Measurements from ENCODE around the gene TM4SF1.
"Not testable (repeated sequence)": the region's sequence is repeated elsewhere in the genome, so short reads cannot be mapped to it uniquely, and the experiment has no call there.

Gene TM4SF1

DNA sequence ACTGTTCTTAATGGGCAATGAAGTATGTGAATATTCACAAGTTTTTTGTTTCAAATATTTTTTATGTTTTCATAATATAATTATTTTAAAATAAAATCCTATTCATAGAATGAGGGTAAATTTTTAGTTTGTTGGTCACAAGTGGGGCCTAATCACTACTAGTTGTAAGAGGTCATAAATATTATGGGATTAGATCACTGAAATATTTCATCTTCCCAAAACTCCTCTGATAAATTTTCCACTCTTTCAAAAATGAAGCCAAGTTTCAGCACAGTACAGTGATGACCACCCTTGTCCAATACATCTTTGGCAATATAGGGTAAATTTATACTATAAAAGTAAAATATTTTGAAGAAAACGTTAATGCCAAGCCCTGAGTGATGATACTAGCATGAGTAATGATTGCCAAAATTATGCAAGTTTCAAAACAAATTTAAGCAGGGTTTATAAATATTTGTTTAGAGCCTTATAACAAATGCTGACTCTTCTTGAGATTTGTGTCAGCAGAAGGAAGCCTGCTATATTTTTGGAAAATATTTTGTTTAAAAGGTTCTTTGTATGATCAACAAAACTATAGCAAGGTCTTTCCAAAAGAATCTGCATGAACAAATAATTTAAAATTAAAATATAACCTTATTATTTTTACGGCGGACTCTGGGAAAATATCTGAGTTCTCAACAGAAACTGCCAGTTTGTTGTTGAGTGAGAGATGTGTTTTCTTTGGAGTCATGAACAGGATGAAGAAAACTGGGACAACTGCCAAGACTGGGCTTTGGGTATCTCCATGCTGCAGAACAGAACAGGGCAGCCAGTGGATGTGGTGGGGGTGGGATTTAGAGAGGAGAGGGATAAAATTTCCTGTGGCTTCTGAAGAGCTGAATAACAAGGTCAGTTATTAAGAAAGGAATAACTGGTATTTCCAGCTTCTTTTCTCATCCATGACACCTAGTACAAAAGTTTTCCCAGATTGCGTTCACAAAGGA lies 17.9 kb upstream of the TM4SF1 start:
- no peak for DNase-seq (ENCODE audit: low spot score)

DNA sequence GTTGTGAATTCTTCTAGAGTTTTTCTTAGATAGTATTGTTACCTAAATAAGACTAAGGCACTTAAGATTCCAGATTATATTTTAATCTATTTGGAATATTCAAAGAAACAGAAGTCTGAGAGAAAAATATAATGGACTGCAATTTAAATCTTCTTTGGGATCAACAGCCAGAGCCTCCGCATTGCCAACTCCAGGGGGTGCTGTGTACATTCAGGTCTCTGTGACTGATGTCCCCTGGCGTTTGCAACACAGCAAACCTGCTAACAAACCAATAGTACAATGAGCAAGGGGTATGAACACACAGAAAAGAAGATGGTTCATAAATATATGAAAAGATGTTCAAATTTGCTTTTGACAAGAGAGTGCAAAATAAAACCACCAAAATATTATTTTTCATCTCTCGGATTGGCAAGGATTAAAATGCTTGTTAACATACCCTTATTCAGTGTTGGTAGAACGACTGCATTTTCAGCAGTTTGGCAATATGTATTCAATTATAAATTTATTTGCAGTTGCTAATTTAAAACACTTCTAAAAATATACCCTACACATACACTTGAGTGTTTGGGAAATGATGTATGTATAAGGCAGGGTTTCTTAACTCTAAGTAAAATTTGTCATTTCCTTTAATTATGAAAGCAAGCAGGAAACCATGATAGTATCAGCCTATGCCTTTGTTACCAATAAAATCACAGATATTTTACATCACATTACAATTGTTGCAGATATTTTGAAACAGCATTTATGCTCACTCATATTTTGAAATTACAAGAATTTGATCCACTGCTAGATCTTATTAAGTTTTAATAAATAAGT lies 16.1 kb upstream of the TM4SF1 start:
- peak; percentile 82 for DNase-seq (ENCODE audit: low spot score)

DNA sequence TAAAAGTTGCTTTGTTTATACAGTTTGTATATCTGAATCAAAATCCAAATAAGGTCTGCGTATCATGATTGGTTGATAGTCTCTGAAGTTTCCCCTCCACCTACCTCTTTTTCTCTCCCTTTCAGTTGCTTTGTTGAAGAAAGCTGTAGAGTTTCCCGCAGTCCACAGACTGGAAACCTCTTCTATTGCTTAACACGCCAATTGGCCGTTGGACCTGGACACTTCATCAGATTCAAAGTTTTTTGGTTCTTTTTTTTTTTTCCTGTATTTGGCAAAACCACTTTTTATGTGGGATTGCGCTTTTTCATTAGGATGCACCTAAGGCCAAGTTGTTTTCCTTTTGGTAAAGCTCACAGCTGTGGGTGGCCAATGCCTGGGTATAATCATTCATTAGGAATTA lies 14.5 kb upstream of the TM4SF1 start:
- DNase-seq (ENCODE audit: low spot score) = no peak

DNA sequence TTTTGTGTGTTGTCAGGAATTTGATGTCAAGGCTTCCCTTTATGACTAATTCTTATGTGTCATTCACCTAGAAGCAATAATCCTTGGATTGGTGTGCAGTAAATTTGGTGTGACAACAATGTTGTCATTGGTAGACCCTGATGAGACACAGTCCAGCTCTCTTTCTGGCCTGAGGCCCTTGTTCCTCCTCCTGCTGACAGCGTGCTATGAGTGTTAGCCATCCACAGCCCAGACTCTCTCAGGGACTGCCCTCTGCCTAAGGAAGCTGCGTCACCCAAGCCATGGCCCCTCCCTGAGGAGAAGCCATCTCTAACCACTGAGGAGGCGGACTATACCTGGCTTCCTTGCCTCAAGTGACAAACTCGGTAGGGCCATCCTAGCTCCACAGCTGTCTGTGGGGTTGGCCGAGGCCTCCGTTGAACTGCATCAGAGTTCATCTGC lies 13.3 kb upstream of the TM4SF1 start:
- no peak for DNase-seq (ENCODE audit: low spot score)

DNA sequence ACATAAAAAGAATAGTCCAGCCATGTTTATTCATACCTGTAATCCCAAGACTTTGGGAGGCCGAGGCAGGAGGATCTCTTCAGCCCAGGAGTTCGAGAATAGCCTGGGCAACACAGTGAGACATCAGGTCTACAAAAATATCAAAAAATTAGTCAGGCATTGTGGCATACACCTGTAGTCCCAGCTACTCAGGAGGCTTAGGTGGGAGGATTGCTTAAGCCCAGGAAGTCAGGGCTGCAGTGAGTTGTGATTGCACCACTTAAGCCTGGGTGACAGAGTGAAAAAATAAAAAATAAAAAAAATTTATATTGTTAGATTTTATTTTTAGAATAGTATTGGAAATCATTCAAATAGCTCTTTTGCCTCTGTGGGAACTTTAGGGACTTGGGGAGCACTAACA lies 12.8 kb upstream of the TM4SF1 start:
- DNase-seq (ENCODE audit: low spot score) = no peak

DNA sequence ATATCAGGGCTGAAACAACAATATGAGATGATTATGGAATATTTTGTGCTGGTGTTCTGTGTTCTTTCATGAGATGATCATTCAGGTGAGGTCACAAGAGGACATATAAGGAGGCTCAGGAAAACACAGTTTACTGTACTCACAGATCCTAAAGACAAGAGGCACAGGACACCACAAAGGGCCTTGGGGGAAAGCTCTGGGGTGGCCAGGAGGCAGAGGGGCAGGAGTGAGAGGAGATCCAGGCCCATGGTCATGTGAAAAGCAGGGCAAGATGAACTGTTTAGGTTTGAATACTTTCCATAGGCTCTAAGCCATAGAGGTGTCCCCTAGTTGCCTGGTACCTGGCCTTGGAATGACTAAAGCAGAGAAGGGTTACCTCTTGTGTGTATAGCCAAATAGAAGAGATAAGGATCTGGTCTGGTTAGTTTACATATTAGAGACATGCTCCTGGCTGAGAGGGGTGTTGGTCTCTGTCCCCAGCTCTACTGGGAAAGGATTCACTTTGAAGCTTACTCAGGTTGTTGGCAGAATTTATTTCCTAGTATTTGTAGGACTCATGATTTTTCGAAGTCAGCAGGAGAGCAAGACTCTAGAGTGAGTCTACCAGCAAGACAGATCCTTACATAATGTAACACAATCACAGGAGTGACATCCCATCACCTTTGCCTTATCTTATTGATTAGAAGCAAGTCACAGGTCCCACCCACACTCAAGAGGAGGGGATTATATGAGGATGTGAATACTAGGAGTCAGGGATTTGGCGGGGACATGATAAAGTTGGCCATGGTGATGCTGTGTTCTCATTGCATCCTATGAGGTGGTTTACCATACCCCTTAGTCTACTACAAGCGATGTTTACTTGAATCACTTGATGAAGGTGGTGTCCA lies 11.3 kb upstream of the TM4SF1 start:
- DNase-seq (ENCODE audit: low spot score) = no peak

DNA sequence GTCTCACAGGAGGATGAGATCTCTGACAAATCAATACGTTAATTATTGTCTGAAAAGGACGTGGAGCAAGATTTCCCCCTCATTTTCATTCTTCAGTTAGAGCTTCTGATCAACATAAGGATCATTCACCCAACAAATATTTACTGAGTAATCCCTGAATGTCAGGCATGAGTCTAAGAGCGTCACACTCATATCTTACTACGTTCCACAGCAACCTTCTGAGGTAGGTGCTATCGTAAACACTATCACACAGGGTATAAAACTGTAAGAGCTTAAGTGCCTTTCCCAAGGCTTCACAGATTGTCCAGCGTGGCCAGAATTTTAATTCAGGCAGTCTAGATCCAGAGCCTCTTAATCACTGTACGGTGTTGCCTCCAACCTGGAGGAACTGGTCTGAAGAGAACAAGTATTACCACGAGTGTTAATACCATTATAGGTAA lies 10.6 kb upstream of the TM4SF1 start:
- no peak for DNase-seq (ENCODE audit: low spot score)

DNA sequence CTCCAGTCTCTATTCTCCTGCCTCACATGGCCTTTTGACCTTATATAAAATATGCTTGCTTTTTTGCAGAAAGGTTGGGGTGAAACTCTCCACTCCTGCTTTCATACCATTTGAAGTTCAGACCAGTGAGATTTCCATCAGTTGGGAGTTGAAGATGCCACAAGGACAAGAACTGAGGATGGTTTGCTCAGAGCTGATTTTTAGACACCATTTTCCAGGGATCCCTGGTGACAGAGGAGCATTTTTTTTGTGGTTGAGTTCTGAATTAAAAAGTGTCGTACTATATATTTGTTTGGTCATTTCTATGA lies 8.8 kb upstream of the TM4SF1 start:
- DNase-seq (ENCODE audit: low spot score) = no peak

DNA sequence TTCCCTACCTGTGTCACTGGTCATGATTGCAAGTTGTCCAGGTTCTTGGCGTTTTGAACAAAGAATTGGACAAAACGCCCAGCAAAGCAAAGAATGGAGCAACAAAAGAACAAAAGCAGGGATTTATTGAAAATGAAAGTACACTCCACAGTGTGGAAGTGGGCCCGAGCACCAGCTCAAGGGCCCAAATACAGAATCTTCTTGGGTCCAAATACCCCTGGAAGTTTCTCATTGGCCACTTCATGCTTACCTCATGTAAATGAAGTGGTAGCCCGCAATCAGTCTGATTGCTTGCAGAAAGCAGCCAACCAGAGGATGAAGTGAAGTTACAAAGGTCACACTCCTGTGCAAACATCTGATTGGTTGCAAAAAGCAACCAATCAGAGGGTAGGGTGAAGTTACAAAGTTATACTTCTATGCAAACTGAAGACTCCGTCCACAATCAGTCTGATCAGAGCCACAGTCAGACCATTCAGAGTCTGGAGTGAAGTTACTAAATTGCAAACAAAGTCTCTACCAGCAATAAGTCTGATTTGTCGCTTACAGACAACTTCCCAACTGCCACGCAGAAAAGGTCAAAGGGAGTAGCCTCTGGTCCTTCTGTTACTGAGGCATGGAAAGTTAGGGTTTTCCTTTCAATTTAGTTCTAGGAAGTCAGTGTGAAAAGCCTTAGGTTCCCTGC lies 8.3 kb upstream of the TM4SF1 start:
- no peak for DNase-seq (ENCODE audit: low spot score)

DNA sequence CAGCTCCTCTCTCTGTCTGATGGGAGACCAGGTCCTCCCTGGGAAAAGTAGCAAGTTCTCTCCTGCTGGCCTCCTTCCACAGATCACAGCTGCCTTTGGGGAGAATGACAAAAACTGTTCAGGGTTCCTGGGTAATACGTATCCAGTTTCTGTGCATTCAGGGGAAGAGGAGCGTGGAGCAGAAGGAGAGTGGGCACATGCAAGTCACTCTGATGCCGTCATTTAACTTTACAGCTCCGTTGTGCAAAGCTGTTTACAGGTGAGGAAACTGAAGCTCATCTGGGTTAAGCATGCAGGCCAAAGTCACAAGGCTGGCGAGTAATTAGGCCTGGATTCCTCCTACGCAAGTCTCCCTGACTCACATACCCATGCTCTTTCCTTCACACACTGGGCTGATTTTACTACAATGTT lies 7.5 kb upstream of the TM4SF1 start:
- DNase-seq (ENCODE audit: low spot score) = no peak

DNA sequence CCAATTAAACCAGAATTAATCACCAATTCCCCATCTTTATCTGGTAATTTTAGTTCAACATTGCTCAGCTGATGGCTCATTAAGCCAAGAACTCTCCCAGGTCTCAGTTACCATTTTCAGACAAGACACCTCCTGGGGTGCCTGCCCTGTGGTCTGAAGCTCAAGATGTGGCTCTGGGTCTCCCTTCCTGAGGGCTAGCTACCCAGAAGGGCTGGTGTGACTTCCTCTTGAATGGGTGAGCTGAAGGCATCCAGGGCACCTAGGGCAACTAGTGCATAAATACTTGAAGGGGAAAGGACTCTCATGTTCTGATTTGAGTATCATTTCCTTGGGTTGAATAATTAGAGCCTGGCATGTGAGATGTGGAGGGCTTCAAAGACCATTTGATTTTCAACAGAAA lies 6.7 kb upstream of the TM4SF1 start:
- DNase-seq (ENCODE audit: low spot score) = no peak

DNA sequence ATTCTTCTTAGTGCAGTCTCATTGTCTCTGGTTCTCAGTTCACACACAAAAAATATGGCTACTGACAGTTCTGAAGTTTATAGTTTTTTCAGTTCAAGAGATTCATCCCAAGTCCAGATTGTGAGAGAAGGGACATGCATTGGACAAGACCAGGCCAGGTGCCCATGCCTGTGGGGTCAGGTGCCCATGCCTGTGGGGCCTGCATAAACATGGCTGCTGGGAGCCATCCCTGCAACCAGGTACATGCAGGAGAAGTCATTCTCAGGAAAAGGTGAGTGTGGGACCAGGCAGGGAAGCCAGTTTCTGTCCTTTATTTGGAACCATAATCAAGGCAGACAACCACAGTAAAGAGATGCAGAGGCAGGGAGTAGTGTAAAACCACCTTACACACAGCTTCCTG lies 6.3 kb upstream of the TM4SF1 start:
- no peak for DNase-seq (ENCODE audit: low spot score)

DNA sequence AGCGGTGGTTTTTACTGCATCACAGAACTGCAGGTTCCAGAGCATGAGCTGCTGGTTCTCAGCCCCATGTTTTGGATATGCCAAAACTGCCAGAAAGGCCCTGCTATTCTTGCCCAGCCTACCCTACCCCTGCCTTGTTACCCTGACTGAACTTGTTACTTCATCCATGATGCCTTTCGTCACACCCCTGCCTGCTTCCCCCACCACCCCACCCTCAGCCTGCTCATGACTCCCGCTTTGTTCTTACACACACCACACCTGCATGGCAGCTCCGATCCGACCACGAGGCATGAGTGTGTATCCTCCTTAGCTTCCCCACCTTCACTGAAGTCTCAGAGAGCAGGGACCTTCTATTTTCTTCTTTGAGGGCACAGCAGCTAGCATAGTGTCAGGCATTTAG lies 5.1 kb upstream of the TM4SF1 start:
- no peak for DNase-seq (ENCODE audit: low spot score)

DNA sequence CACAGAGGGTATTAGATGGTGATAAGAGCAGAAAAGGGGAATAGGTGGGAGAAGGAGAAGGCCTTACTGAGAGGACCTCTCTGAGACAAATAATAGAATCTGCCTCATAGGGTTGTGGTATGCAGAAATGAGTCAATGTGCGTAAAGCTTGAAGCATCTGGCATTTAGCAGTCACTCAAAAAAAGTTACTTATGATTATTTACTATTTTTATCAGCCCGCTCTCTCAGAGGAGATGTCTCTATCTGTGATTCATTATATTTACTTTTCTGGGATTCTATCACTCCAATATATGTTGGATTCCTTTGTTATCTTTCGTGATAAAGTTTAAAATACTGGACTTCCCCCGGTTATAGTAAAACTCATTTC lies 4.6 kb upstream of the TM4SF1 start:
- no peak for DNase-seq (ENCODE audit: low spot score)

DNA sequence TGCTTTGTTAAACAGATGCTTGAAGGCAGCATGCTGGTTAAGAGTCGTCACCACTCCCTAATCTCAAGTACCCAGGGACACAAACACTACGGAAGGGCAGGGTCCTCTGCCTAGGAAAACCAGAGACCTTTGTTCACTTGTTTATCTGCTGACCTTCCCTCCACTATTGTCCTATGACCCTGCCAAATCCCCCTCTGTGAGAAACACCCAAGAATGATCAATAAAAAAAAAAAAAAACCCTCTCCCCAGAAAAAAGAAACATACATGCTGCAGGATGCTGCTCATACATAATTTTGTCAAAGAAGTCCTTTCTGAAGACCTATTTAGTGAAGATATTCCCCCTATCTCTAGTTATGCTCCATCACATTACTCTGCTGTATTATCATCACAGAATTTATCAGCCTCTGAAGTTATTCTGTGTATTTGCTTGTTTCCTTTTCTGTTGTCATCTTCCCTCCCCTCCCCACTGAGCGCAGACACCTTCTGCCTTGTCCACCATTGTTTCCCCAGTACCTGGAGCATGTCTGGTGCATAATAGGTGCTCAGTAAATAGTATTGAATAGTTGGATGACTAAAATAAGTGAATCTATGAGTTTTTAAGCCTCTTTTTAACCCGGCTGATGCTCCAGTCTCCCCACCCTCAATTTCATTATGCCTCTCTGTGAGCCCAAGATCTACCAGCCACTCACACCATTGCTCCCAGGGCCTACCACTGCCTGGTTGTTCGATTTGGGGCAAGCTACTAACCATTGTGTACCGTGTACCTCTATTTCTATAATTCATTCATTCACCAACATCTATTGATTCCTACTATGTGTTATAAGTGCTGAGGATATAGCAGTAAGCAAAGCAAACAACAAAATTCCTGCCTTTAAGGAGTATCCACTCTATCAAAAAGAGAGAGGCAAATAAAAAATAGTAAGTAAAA lies 4.0 kb upstream of the TM4SF1 start:
- DNase-seq (ENCODE audit: low spot score) = no peak

DNA sequence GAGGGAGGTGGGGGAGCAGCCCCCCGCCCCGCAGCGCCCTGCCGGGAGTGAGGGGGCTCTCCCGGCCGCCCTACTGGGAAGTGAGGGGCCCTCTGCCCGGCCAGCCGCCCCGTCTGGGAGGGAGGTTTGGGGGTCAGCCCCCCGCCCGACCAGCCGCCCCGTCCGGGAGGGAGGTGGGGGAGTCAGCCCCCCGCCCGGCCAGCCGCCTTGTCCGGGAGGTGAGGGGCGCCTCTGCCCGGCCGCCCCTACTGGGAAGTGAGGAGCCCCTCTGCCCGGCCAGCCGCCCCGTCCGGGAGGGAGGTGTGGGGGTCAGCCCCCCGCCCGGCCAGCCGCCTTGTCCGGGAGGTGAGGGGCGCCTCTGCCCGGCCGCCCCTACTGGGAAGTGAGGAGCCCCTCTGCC lies 2.8 kb upstream of the TM4SF1 start:
- not testable (repeated sequence) for DNase-seq (ENCODE audit: low spot score)

DNA sequence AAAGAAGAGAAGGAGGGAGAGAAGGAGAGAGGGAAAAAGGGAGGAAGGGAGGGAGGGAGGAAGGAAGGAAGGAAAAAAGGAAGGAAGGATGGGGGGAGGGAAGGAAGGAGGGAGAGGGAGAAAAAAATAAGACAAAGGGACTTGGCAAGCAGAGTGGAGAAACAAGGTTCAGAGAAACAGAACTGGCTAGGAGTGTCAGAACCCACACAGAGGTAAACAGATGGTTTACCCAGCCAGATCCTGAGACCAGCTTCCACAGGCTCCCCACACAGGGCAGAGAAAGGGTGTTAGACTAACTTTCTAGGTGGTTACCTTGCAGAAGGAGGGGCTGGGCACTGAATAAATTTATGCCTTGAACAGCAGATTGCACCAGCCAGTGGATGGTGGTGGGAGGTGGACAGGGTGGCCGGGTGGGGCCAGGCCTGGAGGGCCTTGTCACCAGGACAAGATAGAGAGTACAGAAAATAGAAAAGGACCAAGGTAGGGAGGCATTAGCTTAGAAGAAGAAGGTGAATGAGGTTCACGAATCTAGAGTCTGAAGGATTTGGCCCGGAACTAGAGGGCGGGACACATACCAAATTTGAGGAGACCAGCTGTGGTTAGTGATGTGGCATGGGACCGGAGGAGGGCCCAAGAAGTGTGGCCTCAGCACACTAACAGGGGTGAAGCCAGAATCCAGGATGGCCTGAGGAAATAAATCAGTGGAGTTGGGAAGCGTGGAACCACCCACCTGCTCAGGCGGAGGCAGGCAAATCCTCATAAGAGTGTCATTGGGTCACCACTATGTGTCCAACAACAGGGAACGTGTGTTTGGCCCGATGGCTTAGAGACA lies 1.2 kb upstream of the TM4SF1 start:
- DNase-seq (ENCODE audit: low spot score) = no peak

DNA sequence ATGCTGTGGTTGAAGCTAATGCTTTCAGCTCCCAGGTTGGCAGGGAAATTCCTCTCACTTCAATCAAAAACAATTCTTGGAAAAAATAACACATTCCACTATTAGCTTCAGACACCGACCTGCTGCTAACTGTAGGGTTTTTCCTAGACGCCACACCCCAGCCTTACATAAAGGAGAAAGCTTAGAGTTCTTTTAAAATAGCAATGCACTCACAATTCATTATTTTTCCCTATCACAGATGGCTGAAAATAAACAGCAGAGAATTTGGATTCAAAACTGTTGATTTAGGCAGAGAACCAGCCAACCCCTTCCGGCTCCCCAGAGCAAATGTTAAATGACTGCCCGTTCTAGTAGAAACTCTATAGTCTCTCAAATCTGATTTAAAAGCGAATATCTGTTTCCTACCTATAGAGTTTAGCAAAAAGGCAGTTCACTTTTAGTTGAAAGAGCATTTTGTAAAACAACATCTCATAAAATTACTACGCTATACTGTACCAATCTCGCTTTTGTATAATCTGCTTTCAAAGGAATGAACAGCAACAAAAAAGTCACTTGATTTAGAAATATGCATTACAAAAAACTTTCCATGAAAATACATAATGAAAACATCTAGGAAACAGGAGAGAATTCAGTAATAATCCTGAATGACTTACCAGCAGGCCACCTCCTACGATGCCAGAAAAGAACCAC lies 586 bp downstream of the TM4SF1 start:
- DNase-seq (ENCODE audit: low spot score) = no peak
